ENCODE results near the gene SENP6. TPM values are rescaled to one million over a fixed set of nuclear protein-coding genes. Genes with fewer than 3 reads are reported as not detected.
A peak's percentile ranks its signal among the peaks of the same experiment; 100 is the strongest.

The SENP6 gene
- total RNA-seq, 1 donor from 2014 or later: 54.2 TPM

GRCh38 chr6:75613056-75613501 is 11.4 kb downstream of the SENP6 start:
- Histone ChIP-seq H3K27ac (replicated peaks) (peak overlapping the region; percentile 66), H3K4me1 (peaks cover 97% of the 10 kb centered on the region), H3K9me3 (replicated peaks) (peaks cover 4% of the 10 kb centered on the region), H3K4me3 (peak overlapping the region; percentile 33), H3K36me3 (no peaks in the 10 kb centered on the region), H3K27me3 (ENCODE audit: low read depth) (no peaks in the 10 kb centered on the region)
- no peak for TF ChIP-seq CTCF (IDR thresholded peaks at IDR 0.05; ENCODE audit: borderline replicate concordance)
- intact Hi-C loops (cut with micrococcal nuclease): no loop called here
- no peak for DNase-seq

GRCh38 chr6:75618437-75618836 is 16.8 kb downstream of the SENP6 start:
- H3K27ac ChIP-seq (replicated peaks): peak overlapping the region; percentile 70
- H3K4me1 ChIP-seq: peaks cover 84% of the 10 kb centered on the region
- H3K4me3 ChIP-seq: no peak overlapping the region
- no peaks in the 10 kb centered on the region for H3K27me3 ChIP-seq (ENCODE audit: low read depth)
- no peak for TF ChIP-seq CTCF (IDR thresholded peaks at IDR 0.05; ENCODE audit: borderline replicate concordance)
- intact Hi-C loops (cut with micrococcal nuclease): no loop called here
- H3K36me3 ChIP-seq: peaks cover 4% of the 10 kb centered on the region
- peaks cover 11% of the 10 kb centered on the region for H3K9me3 ChIP-seq (replicated peaks)
- no peak for DNase-seq

- H3K9me3 ChIP-seq (replicated peaks): peaks cover 11% of the 10 kb centered on the region
- intact Hi-C loops (cut with micrococcal nuclease): no loop called here
- H3K27ac ChIP-seq (replicated peaks): peak overlapping the region; percentile 70
- no peaks in the 10 kb centered on the region for H3K27me3 ChIP-seq (ENCODE audit: low read depth)
- no peak for DNase-seq
- peak overlapping the region; percentile 24 for H3K4me3 ChIP-seq
- H3K36me3 ChIP-seq: peaks cover 13% of the 10 kb centered on the region
- TF ChIP-seq CTCF (IDR thresholded peaks at IDR 0.05; ENCODE audit: borderline replicate concordance): no peak
- peaks cover 84% of the 10 kb centered on the region for H3K4me1 ChIP-seq
Observed at GRCh38 chr6:75619230-75619899, 17.7 kb downstream of the SENP6 start.

- Histone ChIP-seq H3K4me3 (no peak overlapping the region), H3K27ac (replicated peaks) (peak overlapping the region; percentile 70), H3K9me3 (replicated peaks) (peaks cover 11% of the 10 kb centered on the region), H3K4me1 (peaks cover 76% of the 10 kb centered on the region), H3K36me3 (peaks cover 21% of the 10 kb centered on the region), H3K27me3 (ENCODE audit: low read depth) (no peaks in the 10 kb centered on the region)
- no peak for DNase-seq
- intact Hi-C loops (cut with micrococcal nuclease): no loop called here
- no peak for TF ChIP-seq CTCF (IDR thresholded peaks at IDR 0.05; ENCODE audit: borderline replicate concordance)
Observed at GRCh38 chr6:75620381-75621304, 19.0 kb downstream of the SENP6 start.

- no peak overlapping the region for H3K27ac ChIP-seq (replicated peaks)
- no peaks in the 10 kb centered on the region for H3K27me3 ChIP-seq (ENCODE audit: low read depth)
- no peak for TF ChIP-seq CTCF (IDR thresholded peaks at IDR 0.05; ENCODE audit: borderline replicate concordance)
- peaks cover 22% of the 10 kb centered on the region for H3K36me3 ChIP-seq
- intact Hi-C loops (cut with micrococcal nuclease): no loop called here
- no peak overlapping the region for H3K4me3 ChIP-seq
- no peak for DNase-seq
- H3K9me3 ChIP-seq (replicated peaks): peaks cover 11% of the 10 kb centered on the region
- peaks cover 67% of the 10 kb centered on the region for H3K4me1 ChIP-seq
Observed at GRCh38 chr6:75621846-75622245, 20.2 kb downstream of the SENP6 start.
